ENCODE data around the gene GNPDA2.
"Not testable (repeated sequence)": the region's sequence is repeated elsewhere in the genome, so short reads cannot be mapped to it uniquely, and the experiment has no call there.

Gene GNPDA2

DNA sequence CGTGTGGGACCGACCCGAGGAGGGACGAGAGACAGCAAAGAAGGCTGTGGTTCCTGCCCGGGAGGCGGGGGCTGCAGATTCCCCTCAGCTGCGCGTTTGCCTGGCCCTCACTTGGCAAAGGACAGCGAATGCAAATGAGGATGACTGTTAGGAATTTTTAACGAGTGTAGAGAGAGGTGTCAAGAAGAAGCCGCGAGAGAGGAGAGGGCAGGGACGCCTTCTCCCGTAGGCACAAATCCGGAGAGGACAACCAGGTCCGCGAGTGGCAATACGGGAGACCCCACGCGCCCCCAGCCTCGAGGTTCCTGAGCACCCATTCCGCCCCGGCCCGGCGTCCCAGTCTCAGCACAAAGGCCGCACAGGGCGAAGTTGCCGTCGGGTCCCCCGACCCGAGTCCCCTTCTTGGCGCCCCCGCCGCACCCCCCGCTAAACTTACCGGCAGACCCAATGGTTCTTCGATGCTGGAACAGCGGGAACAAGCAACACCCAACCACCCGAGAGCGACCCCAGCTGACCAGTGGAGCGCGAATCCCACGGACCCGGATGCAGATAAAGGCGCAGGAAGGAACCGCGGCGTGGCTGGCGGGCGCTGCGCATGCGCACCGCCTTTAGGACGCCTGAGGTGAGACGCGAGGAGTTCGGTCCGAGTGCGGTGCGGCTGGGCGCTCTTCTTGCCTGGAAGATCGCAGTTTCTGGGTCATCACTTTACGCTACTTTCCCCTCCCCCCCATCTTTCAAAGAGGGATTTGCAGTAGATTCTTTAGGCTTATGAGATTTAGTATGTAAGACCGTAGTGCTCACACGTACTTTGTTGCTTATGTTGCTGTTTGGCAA is at the start of gene GNPDA2:
TSS of gene GNPDA2 (minus strand) at position 519 of the 834 bp plus-strand sequence. CDS start 4,349 bp downstream, outside the sequence.
- peak; percentile 53 to 58 for DNase-seq

DNA sequence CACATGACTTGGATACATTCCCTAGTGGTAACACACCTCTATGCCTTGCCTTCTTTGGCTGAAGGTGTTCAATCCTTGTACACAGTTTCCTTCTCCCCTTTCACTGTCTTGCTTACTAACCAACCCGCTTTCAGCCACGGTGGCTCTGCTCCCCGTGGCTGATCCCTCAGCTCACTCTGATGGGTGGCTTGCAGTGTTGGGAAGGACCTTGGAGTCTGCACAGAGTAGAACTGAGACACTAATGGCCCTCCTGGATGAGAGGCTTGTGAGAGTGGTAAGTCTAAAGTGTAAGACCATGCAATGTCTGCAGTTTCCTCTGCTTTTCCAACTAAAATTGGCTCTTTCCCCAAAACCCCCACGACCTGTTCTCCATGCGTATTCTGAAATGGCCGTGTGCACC is 46.0 kb upstream of the GNPDA2 start:
- no peak for DNase-seq

DNA sequence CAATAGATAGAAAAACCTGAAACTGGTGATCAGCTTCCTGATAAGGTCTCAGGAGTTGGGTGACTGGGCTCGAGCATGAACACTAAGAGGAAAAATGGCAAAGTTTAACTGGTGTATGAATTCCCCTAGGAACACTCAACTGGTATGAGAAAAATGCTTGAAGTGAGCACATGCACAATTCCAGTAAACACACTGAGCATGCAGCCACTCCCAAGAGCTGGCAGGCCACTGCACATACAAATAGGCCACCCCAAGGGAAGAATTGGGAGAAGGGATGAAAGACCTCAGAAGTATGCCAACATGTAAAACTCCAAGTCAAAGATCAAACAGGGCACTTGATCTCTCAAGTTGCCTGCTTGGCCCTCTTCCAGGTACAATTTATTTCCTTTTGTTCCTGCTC is 45.4 kb upstream of the GNPDA2 start:
- no peak for DNase-seq

DNA sequence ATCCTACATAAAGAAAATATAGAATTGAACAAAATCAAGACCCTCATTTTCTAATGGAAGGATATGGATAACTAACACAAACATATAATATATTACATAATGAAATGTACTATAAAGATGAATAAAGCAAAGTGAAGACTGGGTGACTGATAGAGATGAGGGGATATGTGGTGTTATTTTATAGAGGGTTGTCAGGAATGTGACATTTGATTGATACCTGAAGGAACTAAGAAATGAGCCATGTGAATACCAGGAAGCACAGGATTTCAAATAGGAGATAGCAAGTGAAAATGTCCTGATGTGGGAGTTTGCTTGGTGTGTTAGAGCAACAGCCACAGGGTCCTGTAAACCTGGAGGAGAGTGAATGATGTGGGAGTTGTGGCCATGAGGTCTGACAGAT is 40.1 kb upstream of the GNPDA2 start:
- no peak for DNase-seq

DNA sequence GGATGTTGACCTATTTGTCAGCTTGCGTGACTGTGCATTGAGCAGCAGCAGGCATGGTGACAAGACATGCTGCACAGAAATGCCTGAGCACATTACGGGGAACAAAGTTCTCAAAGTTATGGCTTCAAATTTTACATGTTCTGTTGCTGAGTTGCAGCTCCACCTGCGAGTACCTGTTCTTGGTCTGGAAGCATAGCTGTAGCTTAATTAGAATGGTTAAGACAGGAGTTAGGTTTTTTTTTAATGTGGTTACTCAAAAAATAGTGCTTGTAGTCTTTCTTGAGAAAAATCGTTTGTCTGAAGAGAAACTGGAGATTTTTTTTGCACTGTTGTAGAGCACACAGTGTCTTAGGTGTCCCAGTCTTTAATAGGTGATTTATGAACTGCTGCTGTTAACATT is 38.8 kb upstream of the GNPDA2 start:
- no peak for DNase-seq

DNA sequence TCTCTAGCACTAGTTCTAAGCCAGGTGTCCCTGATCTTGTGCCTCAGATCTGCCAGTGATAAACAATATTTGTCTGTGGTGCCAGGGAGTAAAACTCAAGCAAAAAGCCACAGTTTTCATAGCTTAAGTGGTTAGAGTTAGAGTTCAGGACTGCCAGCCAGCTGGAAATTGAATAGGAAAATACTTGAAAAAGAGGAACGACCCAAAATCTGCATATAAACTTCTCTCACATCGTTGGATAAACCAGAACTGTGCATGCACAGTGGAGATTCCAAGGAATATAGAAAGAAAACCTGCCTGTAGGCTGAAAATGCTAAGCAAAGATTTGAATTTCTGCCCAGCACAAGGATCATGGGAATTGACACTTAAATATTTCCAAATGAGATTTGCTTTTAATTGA is 35.0 kb upstream of the GNPDA2 start:
- no peak for DNase-seq

DNA sequence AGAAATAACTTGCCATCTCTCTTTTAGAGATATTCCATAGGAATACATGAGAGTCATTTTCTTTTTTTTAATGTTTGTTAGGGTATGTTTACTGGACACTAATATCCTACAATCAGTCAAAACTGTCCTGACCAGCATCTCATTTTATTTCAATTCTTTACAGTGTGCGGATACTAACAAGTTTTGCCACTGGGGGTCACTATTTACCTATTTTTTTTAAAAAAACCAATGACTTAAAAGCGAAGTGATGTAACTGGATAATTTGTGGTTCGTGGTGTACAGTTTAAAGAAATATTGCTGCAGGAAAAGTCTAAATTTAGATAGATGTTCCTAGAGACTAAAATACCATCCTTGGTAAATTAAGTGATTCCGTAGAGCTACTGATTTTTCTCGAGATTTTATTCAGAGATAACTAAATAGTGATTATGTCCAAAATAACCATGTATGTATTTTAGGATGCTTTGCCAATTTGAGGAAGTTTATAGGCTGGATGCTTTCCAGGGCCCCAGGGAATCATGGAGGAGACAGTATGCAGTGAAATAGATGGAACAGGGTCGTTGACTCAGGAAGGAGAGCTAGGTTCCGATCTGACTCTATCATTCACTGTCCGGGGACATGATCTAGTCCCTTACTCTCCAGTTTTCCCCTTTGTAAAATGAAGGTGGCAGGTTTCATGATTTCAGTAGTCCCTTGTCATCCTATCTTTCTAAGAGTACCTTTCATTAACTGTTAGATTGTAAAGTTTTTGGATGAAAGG is 34.0 kb upstream of the GNPDA2 start:
- DNase-seq: peak in 1 of 2 experiments; percentile 3

DNA sequence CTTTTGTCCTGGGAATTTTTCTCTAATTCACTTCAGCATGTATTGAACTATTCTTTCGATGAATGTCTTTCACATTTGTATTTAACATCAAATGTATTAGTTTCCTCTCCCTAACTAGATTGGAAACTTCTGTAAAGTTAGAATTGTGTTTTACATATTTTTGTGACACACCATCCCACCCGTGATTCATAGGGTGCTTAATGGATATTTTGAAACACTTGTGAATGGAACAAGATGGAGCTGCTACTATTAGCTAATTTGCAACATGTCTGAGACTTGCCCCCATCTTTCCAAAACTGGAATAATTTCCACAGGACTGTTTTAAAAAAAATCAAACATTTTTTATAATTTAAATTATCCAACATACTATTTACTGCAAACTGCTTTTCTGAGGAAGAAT is 30.2 kb upstream of the GNPDA2 start:
- DNase-seq: no peak

DNA sequence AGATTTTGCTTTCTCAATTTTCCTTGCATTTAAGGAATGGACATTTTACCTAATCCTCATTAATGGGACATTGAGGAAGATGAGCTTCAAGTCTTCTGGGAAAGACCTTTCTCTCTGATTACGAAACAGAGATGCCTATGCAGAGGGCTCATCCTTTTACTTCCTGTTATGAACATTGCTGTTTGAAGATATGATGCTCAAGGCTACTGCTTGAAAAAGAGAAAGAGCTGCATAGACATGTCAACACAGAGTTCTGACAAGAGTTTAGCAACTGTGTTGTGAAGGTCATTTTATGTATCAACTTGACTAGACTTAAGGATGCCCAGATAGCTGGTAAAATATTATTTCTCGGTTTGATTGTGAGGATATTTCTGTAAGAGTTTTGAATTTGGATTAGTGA is 13.8 kb upstream of the GNPDA2 start:
- no peak for DNase-seq

DNA sequence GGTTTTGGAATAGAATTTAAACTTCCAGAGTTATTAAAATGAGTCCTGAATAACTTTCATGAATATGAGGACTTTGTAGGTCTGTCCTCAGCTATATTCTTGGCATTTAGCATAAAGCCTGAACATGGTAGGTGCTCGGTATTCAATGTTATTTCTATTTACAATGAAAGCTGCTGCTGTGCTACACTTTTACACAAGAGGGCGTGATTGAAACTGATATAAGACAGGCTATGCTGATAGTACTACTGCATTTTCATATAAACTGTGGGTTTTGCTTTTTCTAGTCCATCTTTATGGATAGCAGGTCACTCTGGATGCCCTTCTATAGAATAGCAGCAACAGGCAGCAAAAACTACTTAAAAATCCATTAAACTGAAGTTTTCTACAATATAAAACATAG is 12.3 kb upstream of the GNPDA2 start:
- no peak for DNase-seq

DNA sequence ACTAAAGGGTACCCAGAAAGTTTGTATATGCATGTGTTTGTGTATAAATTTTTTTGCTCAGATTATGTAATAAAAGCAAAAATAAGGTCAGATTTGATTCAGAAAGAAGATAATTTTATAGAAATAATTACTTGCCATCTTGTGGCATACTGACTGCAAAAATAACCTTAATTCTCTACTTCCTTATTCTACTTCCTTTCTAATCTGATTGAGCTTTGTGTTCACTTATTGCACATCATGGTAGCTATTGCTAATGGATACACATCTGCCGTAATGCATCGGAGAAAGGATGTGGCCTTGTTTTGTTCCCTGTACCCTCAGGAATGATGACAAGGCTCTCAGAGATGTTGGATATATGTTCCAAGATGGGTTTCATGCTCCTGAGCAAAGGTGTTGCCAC is 10.5 kb upstream of the GNPDA2 start:
- no peak for DNase-seq

DNA sequence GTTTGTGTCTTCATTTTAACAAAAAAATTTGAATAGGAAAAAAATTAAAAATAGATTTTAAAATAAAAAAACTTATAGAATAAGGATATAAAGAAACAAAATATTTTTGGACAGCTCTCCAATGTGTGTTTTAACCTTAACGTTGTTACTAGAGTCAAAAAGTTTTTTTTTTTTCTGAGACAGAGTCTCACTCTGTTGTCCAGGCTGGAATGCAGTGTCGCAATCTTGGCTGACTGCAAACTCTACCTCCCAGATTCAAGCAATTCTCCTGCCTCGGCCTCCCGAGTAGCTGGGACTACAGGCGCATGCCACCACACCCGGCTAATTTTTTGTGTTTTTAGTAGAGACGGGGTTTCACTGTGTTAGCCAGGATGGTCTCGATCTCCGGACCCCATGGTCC is 2.3 kb upstream of the GNPDA2 start:
- not testable (repeated sequence) for DNase-seq

DNA sequence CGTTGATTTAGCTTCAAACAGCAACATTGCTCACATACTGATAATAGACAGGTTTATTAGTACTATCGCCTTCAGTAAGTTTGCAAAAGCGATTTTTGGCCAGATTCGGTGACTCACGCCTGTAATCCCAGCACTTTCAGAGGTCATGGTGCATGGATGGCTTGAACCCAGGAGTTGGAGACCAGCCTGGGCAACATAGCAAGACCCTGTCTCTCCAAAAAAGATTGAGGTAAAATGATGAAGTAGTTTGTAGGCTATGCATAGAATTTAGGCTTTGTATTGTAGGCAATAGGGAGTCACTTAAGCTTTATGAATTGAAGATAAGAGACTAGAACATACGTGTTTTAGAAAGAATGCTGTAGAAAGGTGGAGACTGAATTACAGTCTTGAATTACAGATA is 1.1 kb upstream of the GNPDA2 start:
- no peak for DNase-seq

DNA sequence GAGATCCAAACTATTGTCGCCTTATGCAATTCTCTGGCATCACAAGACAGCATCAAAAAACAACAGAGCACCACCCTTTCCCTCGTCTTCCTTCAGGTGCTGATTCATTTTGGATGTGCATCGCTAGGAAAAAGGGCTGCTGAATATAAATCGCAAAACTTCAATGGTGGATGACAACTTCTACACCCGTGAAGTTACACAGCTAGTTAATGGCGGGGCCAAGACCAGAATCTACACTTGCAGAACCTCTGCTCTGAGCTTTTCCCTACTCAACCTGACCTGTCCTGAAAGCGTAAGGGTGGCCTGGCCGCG is 674 bp downstream of the GNPDA2 start:
- no peak for DNase-seq

DNA sequence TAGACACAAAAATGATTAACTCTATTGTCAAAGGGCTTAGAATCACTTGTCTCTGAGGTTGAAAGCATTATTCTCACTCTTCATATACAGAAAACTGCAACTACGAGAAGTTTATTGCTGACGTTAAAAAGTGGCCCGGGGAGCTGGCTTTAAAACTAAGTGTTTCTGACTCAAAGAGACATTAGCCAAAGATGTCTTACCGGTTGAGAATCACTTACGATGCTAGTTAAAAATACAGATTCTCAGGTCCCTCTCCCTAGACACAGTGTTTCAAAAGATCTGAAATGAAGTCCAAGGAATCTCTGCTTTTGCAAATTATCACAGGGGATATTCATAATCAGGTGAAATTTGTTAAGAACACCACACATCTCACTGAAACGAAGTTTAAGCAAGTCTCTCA is 1.2 kb downstream of the GNPDA2 start:
- DNase-seq: no peak

DNA sequence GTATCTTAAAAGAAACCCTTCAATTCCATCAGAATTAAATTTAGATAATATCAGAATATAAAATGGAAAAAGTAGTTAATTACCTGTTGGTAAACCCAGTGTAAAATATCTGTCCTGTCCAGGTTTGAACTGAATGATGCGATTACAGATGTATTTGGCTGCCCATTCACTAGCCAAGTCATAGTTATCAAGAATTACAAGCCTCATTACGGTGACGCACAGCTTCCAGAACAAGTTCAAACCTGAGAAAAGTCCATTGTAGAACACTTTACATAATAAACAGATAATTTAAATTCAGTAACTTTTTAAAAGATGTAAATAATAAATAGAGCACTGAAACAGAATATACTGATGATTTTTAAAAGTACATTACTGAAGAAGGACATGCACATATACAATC is 4.4 kb downstream of the GNPDA2 start:
- DNase-seq: no peak

DNA sequence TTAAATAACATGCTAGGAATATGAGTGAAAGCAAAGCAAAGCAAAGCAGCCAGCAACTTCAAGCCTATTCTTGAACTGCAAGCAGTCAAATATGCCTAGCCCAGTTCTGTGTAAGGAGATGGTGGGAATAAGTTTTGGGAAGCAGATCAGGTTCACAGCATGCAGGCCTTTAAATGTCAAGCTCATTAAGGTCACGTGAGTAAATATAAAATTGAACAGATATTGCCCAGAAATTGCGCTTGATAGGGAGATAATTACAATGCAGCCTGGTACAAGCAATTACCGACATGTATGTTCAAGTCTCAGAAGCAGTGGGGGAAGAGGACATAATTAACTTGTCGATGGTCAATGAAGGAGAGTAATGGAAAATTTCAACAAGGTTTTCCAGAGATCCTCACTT is 6.0 kb downstream of the GNPDA2 start:
- DNase-seq: no peak

DNA sequence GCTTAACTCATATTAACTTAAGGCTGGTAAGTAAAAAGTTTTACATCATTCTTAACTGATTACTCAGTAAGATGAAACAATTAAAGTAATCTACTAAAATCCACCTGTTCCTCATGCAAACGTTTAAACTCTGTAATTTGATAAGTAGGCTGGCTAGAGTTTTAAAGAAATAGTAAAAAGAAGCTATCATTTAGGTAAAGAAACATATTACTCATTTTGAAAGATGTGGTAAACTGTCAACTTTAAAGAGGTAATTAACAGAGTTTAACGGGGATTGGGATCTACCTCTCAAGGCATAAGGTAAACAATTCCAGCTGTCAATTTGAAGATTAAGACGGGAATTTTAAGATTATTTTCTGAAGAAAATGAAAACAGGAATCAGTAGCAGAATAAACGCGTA is 9.8 kb downstream of the GNPDA2 start:
- no peak for DNase-seq

DNA sequence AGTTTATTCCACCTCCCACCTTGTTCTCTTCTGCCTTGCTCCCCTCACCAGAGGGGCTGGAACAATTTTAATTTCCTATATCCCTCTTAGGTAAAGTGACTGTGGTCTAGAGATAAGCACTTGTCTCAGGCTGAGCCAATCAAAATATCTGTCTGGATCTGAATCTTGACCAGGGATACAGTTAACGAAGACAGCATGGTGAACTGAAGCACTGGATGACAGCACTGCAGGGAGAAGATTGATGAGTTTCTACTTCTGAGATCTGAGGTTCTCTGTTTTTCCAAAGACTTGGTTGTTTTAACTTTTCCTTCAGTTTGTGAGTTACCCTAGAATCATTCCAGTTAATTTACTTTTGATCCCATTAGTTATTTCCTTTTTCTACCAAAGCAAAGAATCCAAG is 13.2 kb downstream of the GNPDA2 start:
- no peak for DNase-seq

DNA sequence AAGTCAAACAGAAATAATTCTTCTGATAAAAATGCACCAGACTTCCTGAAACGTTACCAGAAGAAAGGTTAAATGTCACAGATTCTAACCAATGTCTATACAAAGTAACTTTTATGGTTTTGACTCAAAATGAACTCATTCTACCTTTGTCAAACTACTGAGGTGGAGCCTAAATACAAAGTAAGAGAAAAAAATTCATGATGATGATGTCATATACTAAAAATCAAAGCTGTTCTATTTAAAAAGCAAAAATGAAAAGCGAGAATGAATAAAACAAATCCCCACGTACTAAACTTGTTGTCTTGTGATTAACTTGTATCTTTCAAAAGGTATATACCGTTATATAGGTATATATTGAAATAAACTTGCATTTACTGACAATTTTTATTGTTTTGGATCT is 21.7 kb downstream of the GNPDA2 start:
- DNase-seq: no peak

DNA sequence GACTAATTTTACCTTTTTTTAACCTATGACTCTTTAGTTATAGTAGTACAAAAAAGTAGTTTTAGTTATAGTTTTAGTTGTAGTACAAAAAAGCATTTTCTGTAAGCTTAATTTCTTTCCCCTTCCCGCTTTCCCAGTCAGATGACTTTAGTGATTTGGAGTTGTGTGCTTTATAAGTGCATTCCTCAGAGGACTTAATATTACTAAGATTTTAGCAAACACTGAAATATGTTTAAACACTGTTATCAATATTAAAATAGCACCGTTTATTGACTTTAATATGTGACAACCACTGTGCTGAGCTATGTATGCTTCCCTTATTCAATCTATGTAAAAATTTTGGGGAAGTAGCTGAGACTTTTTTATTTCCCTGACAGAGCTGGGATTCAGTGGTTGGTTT is 25.3 kb downstream of the GNPDA2 start:
- no peak for DNase-seq

DNA sequence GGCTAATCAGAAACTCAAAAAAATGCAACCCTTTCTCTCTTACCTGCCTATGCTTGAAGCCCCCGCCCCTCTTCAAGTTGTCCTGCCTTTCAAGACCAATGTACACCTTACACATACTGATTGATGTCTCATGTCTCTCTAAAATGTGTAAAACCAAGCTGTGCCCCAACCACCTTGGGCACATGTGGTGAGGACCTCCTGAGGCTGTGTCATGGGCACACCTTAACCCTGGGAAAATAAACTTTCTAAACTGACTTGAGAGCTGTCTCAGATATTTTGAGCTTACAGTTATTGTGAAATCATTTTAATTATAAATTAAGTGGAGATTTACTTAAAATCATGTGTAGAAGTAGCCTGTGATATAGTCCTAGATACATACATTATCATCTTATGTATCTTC is 25.9 kb downstream of the GNPDA2 start:
- no peak for DNase-seq

DNA sequence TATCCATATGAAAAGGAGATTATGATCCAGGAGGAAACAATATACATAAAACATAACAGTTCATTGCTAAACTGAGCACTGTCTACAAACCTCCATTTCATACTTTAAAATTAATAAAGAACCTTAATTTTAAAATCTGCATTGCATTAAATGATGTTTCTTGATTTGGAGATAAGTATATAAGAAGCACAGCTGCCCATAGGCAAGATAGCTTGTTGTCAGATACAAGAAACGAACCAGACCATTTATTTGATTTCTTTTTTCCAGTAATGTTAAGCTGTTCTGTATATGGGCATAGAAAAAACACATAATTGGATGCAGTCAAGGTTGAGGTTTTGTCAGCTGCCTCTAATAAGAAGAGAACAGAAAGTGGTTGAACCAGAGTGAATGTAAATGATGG is 41.7 kb downstream of the GNPDA2 start:
- no peak for DNase-seq

DNA sequence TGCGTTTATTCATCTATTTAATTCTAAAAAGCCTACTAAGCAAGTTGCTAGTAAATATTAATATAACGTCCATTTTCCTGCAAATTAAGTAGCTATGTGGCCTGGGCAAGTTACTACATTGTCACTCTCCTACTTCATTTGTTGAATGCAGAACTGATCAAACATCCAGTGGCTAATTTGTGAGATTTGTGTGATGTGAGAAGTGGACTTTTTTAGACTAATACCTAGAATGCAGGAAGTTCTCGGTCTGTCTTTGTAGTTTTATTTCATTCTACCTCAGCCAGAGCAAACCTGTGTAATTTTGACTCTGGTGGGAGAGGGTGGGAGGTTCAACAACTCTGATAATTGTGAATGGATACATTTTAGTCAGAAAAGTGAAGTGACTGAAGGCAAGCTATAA is 47.3 kb downstream of the GNPDA2 start:
- DNase-seq: no peak
